HepG2 (cell line): ENCODE measurements around the gene GCHFR. TPM values are rescaled to one million over a fixed set of nuclear protein-coding genes. Genes with fewer than 3 reads are reported as not detected.

Source experiments
- AGO2 ChIP-seq: fragments of 200-400 bp; formaldehyde crosslinking; optimal IDR thresholded peaks from 2 replicates; pipeline ENCODE3; 2017; ENCODE audit warnings: mild to moderate bottlenecking, low read depth, low read length, moderate library complexity
- HNRNPLL ChIP-seq: fragments of 200-400 bp; formaldehyde crosslinking; IDR thresholded peaks from 2 replicates; pipeline ENCODE4 v1.6.1; 2017; ENCODE audit warnings: mild to moderate bottlenecking, low read depth, low read length; ENCODE audit not compliant: poor library complexity, severe bottlenecking
- KLF16 ChIP-seq, 2 experiments: sonication (generic) in 1 of 2; formaldehyde crosslinking in 1 of 2; IDR thresholded peaks; 2 replicates each; pipeline versions ENCODE4 v1.6.1 to v1.8.0; 2016 to 2023; ENCODE audit warnings: missing genetic modification reagents in 2 of 2, missing compliant biosample characterization in 1 of 2
- MTF1 ChIP-seq: sonication (generic); formaldehyde crosslinking; IDR thresholded peaks from 2 replicates; pipeline ENCODE4 v1.5.0; 2020; ENCODE audit warnings: missing genetic modification reagents
- MXI1 ChIP-seq: IDR thresholded peaks from 3 replicates; pipeline ENCODE4 v1.6.1; 2012; ENCODE audit warnings: low read depth, low read length, inconsistent platforms, borderline replicate concordance
- SUZ12 ChIP-seq: fragments of 150-350 bp; IDR thresholded peaks from 2 replicates; pipeline ENCODE4 v1.6.1; 2014; ENCODE audit warnings: low read depth, low read length
- YY1 ChIP-seq: IDR thresholded peaks from 2 replicates; pipeline ENCODE4 v1.6.1; 2011; ENCODE audit warnings: low read length, low read depth, moderate library complexity, mild to moderate bottlenecking; ENCODE audit not compliant: insufficient read depth, insufficient replicate concordance
- ZBTB20 ChIP-seq: sonication (generic); formaldehyde crosslinking; IDR thresholded peaks from 2 replicates; pipeline ENCODE4 v1.8.1; 2023; ENCODE audit warnings: missing genetic modification reagents, low read depth, mild to moderate bottlenecking, borderline replicate concordance
- ZBTB7A ChIP-seq: sonication (generic); formaldehyde crosslinking; IDR thresholded peaks from 2 replicates; pipeline ENCODE4 v1.8.0; 2022; ENCODE audit warnings: mild to moderate bottlenecking, missing genetic modification reagents
- ZKSCAN1 ChIP-seq: fragments of 150-350 bp; IDR thresholded peaks from 2 replicates; pipeline ENCODE4 v1.6.1; 2014; ENCODE audit warnings: low read length
- ZMAT3 ChIP-seq: sonication (generic); formaldehyde crosslinking; conservative IDR thresholded peaks from 2 replicates; pipeline ENCODE4 v1.7.0; 2021; ENCODE audit warnings: missing genetic modification reagents
- ZNF17 ChIP-seq: sonication (generic); formaldehyde crosslinking; IDR thresholded peaks from 2 replicates; pipeline ENCODE4 v1.5.0; 2020; ENCODE audit warnings: mild to moderate bottlenecking, missing genetic modification reagents
- ZNF207 ChIP-seq: fragments of 450-650 bp; IDR thresholded peaks from 2 replicates; pipeline ENCODE4 v1.6.1; 2016; ENCODE audit warnings: antibody characterized with exemption, borderline replicate concordance
- ZNF256 ChIP-seq: sonication (generic); formaldehyde crosslinking; conservative IDR thresholded peaks from 2 replicates; pipeline ENCODE4 v1.4.0; 2020; ENCODE audit warnings: missing genetic modification reagents
- ZNF44 ChIP-seq: sonication (generic); formaldehyde crosslinking; IDR thresholded peaks from 2 replicates; pipeline ENCODE4 v1.5.1; 2020; ENCODE audit warnings: mild to moderate bottlenecking, missing genetic modification reagents
- ZNF746 ChIP-seq: sonication (generic); formaldehyde crosslinking; IDR thresholded peaks from 2 replicates; pipeline ENCODE4 v1.8.0; 2022; ENCODE audit warnings: mild to moderate bottlenecking, missing genetic modification reagents
- polyA plus RNA-seq, 8 experiments: library from polyadenylated mRNA; depleted of rRNA in 3 of 8; stranded (reverse) in 7 of 8; unstranded in 1 of 8; fragments of >200 nt; fragmentation: Illumina TruSeq in 4 of 8; extraction: Trizol in 4 of 8; gene quantifications; 2 replicates each; pipeline versions ENCODE4 v1.2.1 to v1.2.3, GENCODE V29; 2011 to 2016; ENCODE audit warnings: low read depth in 4 of 8, missing spikeins in 1 of 8, mixed read lengths in 1 of 8; ENCODE audit not compliant: insufficient read depth in 1 of 8
- total RNA-seq, 5 experiments: library from RNA; depleted of rRNA; stranded (reverse); fragments of >200 nt; fragmentation: Illumina TruSeq; extraction: Trizol; gene quantifications; 2 replicates each; pipeline ENCODE4 v1.2.3, GENCODE V29; 2016; ENCODE audit warnings: low read depth in 1 of 5
- TF ChIP-seq, protein P1 (sequence below): sonication (generic); formaldehyde crosslinking; IDR thresholded peaks from 2 replicates; pipeline ENCODE4 v1.4.0; 2020; ENCODE audit warnings: missing genetic modification reagents, borderline replicate concordance
- TF ChIP-seq, protein P2 (sequence below): sonication (generic); formaldehyde crosslinking; IDR thresholded peaks from 2 replicates; pipeline ENCODE4 v1.8.0; 2022; ENCODE audit warnings: low read depth, missing genetic modification reagents
- TF ChIP-seq, protein P3 (sequence below): IDR thresholded peaks from 2 replicates; pipeline ENCODE4 v1.6.1; 2016; ENCODE audit warnings: missing biosample characterization, missing genetic modification reagents, low read depth
- TF ChIP-seq, protein P4 (sequence below): sonication (generic); formaldehyde crosslinking; IDR thresholded peaks from 2 replicates; pipeline ENCODE4 v1.8.1; 2023; ENCODE audit warnings: mild to moderate bottlenecking, missing genetic modification reagents
- TF ChIP-seq, protein P5 (sequence below): sonication (generic); formaldehyde crosslinking; IDR thresholded peaks from 2 replicates; pipeline ENCODE4 v1.4.0; 2020; ENCODE audit warnings: low read depth, mild to moderate bottlenecking, missing genetic modification reagents

GCHFR gene
- total and polyA plus RNA-seq, 2 of the 13 experiments (the other 11 are each of a cell fraction or from before 2014, with no cell fraction given): 51.5 to 92.4 TPM

DNA sequence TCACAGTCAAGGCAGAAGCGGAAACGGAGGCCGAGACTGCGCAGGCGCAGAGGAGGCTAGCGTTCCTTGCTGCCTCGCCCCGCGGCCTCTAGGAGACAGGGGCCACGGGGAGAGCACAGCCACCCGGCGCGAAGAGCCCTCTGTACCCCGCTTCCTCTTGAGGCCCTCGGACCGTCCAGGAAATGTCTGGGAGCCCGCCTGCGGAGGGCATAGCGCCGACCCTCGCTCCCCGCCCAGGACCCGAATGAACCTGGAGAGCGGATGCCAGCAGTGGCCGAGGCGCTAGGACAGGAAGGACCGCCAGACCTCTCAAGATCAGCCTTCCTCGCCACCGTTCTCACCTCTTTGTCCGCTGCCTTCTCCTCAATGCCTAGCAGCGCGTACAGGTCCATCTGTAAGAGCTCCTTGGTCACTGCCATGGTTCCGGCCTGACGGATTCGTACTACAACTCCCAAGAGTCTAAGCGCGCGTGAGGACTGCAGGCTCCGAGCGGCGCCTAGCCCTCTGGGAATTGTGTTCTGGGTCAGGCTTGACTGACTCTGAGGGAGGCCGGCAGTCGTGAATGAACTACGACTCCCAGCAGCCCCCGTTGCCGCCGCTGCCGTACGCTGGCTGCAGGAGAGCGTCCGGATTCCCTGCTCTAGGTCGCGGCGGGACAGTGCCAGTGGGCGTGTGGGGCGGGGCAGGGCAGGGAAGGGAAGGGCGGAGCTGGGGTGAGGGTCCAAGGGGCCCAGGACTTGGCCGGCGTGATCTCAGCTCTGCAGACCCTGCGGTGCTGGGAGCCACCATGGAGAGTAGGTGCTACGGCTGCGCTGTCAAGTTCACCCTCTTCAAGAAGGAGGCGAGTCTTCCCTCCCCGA is 43.4 kb downstream of the GCHFR start, which contains the start of the genes DNAJC17 and ZFYVE19 (continued):
- TF ChIP-seq, protein P1, sequence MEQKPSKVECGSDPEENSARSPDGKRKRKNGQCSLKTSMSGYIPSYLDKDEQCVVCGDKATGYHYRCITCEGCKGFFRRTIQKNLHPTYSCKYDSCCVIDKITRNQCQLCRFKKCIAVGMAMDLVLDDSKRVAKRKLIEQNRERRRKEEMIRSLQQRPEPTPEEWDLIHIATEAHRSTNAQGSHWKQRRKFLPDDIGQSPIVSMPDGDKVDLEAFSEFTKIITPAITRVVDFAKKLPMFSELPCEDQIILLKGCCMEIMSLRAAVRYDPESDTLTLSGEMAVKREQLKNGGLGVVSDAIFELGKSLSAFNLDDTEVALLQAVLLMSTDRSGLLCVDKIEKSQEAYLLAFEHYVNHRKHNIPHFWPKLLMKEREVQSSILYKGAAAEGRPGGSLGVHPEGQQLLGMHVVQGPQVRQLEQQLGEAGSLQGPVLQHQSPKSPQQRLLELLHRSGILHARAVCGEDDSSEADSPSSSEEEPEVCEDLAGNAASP: peak; percentile 88
- TF ChIP-seq MTF1 (CRISPR knock-in tag) (no peak), ZNF746 (no peak), ZNF44 (CRISPR knock-in tag) (peak; percentile 42; the same call in 1 of the 2 replicates), ZBTB20 (CRISPR knock-in tag) (0 out of 2 replicates have a peak, but pooled peaks have one; percentile 27), SUZ12 (peak; percentile 89), ZNF17 (CRISPR knock-in tag) (no peak), ZNF256 (CRISPR knock-in tag) (peak; percentile 47; the same call in 1 of the 2 replicates), MXI1 (peak; percentile 47; the same call in 1 of the 3 replicates), ZMAT3 (CRISPR knock-in tag) (peak; percentile 66), ZBTB7A (peak; percentile 98), ZKSCAN1 (no peak), AGO2 (peak; percentile 71), ZNF207 (no peak), HNRNPLL (peak; percentile 89), KLF16 (CRISPR knock-in tag; IDR thresholded peaks at IDR 0.05) (peak in 1 of 2 experiments; percentile 6; a peak in 1 of 4 replicates), YY1 (peak; percentile 83)
- TF ChIP-seq, protein P2, sequence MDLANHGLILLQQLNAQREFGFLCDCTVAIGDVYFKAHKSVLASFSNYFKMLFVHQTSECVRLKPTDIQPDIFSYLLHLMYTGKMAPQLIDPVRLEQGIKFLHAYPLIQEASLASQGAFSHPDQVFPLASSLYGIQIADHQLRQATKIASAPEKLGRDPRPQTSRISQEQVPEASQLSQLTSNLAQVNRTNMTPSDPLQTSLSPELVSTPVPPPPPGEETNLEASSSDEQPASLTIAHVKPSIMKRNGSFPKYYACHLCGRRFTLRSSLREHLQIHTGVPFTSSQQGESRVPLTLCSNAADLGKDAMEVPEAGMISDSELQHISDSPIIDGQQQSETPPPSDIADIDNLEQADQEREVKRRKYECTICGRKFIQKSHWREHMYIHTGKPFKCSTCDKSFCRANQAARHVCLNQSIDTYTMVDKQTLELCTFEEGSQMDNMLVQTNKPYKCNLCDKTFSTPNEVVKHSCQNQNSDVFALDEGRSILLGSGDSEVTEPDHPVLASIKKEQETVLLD: no peak
- TF ChIP-seq, protein P3, sequence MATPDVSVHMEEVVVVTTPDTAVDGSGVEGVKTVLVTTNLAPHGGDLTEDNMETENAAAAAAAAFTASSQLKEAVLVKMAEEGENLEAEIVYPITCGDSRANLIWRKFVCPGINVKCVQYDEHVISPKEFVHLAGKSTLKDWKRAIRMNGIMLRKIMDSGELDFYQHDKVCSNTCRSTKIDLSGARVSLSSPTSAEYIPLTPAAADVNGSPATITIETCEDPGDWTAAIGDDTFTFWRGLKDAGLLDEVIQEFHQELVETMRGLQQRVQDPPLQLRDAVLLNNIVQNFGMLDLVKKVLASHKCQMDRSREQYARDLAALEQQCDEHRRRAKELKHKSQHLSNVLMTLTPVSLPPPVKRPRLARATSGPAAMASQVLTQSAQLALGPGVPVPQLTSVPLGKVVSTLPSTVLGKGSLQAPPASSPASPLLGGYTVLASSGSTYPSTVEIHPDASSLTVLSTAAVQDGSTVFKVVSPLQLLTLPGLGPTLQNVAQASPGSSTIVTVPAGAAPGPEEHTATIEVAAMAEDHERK (CRISPR knock-in tag): peak; percentile 97
- TF ChIP-seq, protein P4, sequence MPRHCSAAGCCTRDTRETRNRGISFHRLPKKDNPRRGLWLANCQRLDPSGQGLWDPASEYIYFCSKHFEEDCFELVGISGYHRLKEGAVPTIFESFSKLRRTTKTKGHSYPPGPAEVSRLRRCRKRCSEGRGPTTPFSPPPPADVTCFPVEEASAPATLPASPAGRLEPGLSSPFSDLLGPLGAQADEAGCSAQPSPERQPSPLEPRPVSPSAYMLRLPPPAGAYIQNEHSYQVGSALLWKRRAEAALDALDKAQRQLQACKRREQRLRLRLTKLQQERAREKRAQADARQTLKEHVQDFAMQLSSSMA (CRISPR knock-in tag): peak; percentile 48; the same call in 1 of the 2 replicates
- TF ChIP-seq, protein P5, sequence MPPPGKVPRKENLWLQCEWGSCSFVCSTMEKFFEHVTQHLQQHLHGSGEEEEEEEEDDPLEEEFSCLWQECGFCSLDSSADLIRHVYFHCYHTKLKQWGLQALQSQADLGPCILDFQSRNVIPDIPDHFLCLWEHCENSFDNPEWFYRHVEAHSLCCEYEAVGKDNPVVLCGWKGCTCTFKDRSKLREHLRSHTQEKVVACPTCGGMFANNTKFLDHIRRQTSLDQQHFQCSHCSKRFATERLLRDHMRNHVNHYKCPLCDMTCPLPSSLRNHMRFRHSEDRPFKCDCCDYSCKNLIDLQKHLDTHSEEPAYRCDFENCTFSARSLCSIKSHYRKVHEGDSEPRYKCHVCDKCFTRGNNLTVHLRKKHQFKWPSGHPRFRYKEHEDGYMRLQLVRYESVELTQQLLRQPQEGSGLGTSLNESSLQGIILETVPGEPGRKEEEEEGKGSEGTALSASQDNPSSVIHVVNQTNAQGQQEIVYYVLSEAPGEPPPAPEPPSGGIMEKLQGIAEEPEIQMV (CRISPR knock-in tag): peak; percentile 94
